ENCODE measurements around the gene WFIKKN2. TPM values are rescaled to one million over a fixed set of nuclear protein-coding genes. Genes with fewer than 3 reads are reported as not detected.
A peak's percentile ranks its signal among the peaks of the same experiment; 100 is the strongest.

Gene WFIKKN2
- total and polyA plus RNA-seq, 10 of the 15 experiments (the other 5 are each of a cell fraction or from before 2014, with no cell fraction given), result 0.06 TPM; not detected in 9

GRCh38 chr17:50867363-50868139 lies 32.2 kb downstream of the WFIKKN2 start (continued):
- TF ChIP-seq HSF1 (IDR thresholded peaks at IDR 0.05; ENCODE audit: low read depth, low read length) (no peak), STAT1 (conservative IDR thresholded peaks at IDR 0.05) (no peak), ATF7 (IDR thresholded peaks at IDR 0.05; ENCODE audit: low read depth) (peak; percentile 69), RUNX3 (IDR thresholded peaks at IDR 0.05; ENCODE audit: low read length) (peak; percentile 90), ZNF207 (IDR thresholded peaks at IDR 0.05; ENCODE audit: borderline replicate concordance) (peak; percentile 60; the same call in 1 of the 2 replicates), SP1 (IDR thresholded peaks at IDR 0.05; ENCODE audit: low read depth, low read length) (peak; percentile 92), ZNF687 (IDR thresholded peaks at IDR 0.05) (peak; percentile 25; the same call in 1 of the 2 replicates), POLR2AphosphoS5 (IDR thresholded peaks at IDR 0.05; ENCODE audit: low read length) (peak; percentile 19), GATAD2B (conservative IDR thresholded peaks at IDR 0.05; ENCODE audit: low read depth) (peak; percentile 95), MTA3 (IDR thresholded peaks at IDR 0.05; ENCODE audit: borderline replicate concordance, low read length) (no peak), CEBPB (IDR thresholded peaks at IDR 0.05; ENCODE audit: borderline replicate concordance in 1 of 2, low read depth in 2 of 2, low read length in 2 of 2) (no peak), CHD4 (IDR thresholded peaks at IDR 0.05) (no peak), NR2C2 (IDR thresholded peaks at IDR 0.05; ENCODE audit: borderline replicate concordance, control insufficient read depth, insufficient read length, low read depth) (no peak), MAX (IDR thresholded peaks at IDR 0.05; ENCODE audit: low read depth, low read length) (peak; percentile 64; the same call in 1 of the 2 replicates), FOXM1 (IDR thresholded peaks at IDR 0.05; ENCODE audit: low read depth, low read length) (no peak), ATF3 (IDR thresholded peaks at IDR 0.05; ENCODE audit: borderline replicate concordance, extremely low read depth, low read depth, low read length) (no peak), STAT3 (IDR thresholded peaks at IDR 0.05; ENCODE audit: low read depth, low read length) (peak; percentile 22; the same call in 1 of the 2 replicates), ATF2 (IDR thresholded peaks at IDR 0.05; ENCODE audit: low read length) (no peak), RELA (IDR thresholded peaks at IDR 0.05; ENCODE audit: borderline replicate concordance, partially characterized antibody) (no peak), ZZZ3 (IDR thresholded peaks at IDR 0.05; ENCODE audit: control insufficient read depth, insufficient read length, low read depth) (no peak), MLLT1 (IDR thresholded peaks at IDR 0.05) (no peak; the same call in 1 of the 2 replicates)

Data from GM12878 (cell line).